Mucosa of descending colon (tissue), 3 donors: ENCODE data around the gene SMIM29. TPM values are rescaled to one million over a fixed set of nuclear protein-coding genes. Genes with fewer than 3 reads are reported as not detected.
A peak's percentile ranks its signal among the peaks of the same experiment; 100 is the strongest.

ENCODE experiments used
- ATAC-seq: fragments of 200-7000 bp; cut with Tn5 transposase; one replicate; pipeline ENCODE4 v1.9.1; 2020; ENCODE audit warnings: mild to moderate bottlenecking, moderate library complexity
- DNase-seq, 3 donors: peaks; one replicate each; pipeline ENCODE4 v3.0.0-alpha.2; 2020
- H3K36me3 ChIP-seq: fragments of 200-600 bp; one replicate; pipeline ENCODE4 v1.8.0; 2021; ENCODE audit warnings: low read depth, mild to moderate bottlenecking
- H3K4me1 ChIP-seq: fragments of 200-600 bp; one replicate; pipeline ENCODE4 v1.8.0; 2021; ENCODE audit warnings: low read depth, mild to moderate bottlenecking
- H3K4me3 ChIP-seq: fragments of 200-600 bp; one replicate; pipeline ENCODE4 v1.8.0; 2021; ENCODE audit warnings: mild to moderate bottlenecking
- H3K9me3 ChIP-seq: fragments of 200-600 bp; one replicate; pipeline ENCODE4 v1.8.0; 2021; ENCODE audit warnings: mild to moderate bottlenecking
- intact Hi-C, 2 donors: fragments of 100-400 bp; cut with DNase I in 1 of 2; cut with micrococcal nuclease in 1 of 2; formaldehyde crosslinking; loops; one replicate each; pipeline versions ENCODE4 v1.11.0 to v1.11.1; 2022; cut with DNase I, micrococcal nuclease
- long read RNA-seq, 2 donors: library from polyadenylated mRNA; unstranded; transcript quantifications; one replicate each; pipeline ENCODE4 v2.0.0, GENCODE V29; 2019 to 2021
- total RNA-seq, 3 donors: library from RNA; stranded (reverse); fragmentation: NEBNext Ultra II Directional in 2 of 3; extraction: Animal tissue kit (Norgen Biotek cat#: 25700) in 2 of 3; gene quantifications; one replicate each; pipeline versions ENCODE4 v1.2.1 to v1.2.4, GENCODE V29; 2021 to 2023
- TF ChIP-seq, protein P1 (sequence below): fragments of 200-600 bp; IDR thresholded peaks from one replicate; pipeline ENCODE4 v1.8.0; 2022; ENCODE audit warnings: antibody characterized with exemption, mild to moderate bottlenecking
- donor health status: DM: no; HTN: no; CAD: no; lungs with moderate emphysema.
- donor health status: DM: no; HTN: no; CAD: no.
- donor health status: DM: no; HTN: yes; CAD: no.

Gene SMIM29
- total RNA-seq: 10 to 100 TPM in 2 of 3 donors, 1 to 10 TPM in 1; 6.5 to 15.1 (median 11.2) TPM
- long read RNA-seq, donor 1, transcript SMIM29-208 (5 exons, 1,186 nt): minor isoform, 5 of 23 reads
- long read RNA-seq, donor 1, transcript SMIM29-205 (5 exons, 1,297 nt): major isoform, 14 of 23 reads
- long read RNA-seq, donor 1, partial matches to known transcripts: 1 of 23 reads
- long read RNA-seq, donor 1, other reads (novel, unspliced or antisense): 0 of 23 reads
- long read RNA-seq, donor 2, partial matches to known transcripts: 4 of 8 reads
- long read RNA-seq, donor 2, other reads (novel, unspliced or antisense): 0 of 8 reads

DNA sequence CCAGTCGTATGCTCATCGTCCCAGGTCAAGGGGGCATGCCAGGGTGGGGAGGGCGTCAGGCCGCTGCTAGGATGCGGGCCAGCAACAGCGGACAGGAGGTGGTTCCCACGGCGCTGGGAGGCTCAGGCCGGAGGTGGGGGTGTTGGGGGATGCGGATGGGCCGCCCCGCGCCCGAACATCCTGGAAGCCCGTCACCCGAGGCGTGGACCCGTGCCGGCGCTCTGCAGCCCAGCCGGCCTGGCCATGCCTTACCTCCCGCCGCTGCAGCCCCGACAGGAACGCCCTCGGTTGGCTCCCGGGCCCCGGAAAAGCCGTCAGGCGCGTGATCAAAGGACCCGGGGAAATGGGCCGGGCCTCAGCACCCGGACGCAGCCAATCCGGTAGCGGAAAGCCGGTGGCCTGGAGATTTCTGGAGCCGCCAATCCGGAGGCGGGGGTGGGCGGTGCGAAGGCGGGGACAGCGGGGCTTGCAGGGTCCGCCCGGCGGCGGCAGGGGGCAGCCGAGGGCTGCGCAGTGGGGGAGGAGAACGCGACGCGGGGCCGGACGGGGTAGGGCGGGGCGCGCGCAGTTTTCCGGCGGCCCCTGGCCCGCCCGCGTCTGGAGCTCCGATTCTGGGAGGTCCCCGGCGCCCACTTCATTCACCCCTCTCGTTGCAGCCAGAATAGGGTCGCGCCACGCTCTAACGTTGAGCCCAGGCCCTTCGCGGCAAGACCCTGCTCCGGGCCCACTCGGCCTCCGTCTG lies at the start of gene SMIM29:
SMIM29 (minus strand) TSS at position 280 of the 742 bp plus-strand sequence. CDS start 1,215 bp downstream, outside the sequence.
- Histone ChIP-seq H3K9me3 (no peaks in the 10 kb centered on the region), H3K36me3 (no peaks in the 10 kb centered on the region), H3K4me3 (peak within 1 kb of the TSS; percentile 35), H3K4me1 (peaks cover 12% of the 10 kb centered on the region)
- intact Hi-C loops: loop anchor here (10.0 kb wide), 1 partner anchor 166 kb away; no protein-coding TSS in a partner anchor
- ATAC-seq (peak; percentile 95), DNase-seq (peak; percentile 97 to 99 (median 98))
- TF ChIP-seq, protein P1, sequence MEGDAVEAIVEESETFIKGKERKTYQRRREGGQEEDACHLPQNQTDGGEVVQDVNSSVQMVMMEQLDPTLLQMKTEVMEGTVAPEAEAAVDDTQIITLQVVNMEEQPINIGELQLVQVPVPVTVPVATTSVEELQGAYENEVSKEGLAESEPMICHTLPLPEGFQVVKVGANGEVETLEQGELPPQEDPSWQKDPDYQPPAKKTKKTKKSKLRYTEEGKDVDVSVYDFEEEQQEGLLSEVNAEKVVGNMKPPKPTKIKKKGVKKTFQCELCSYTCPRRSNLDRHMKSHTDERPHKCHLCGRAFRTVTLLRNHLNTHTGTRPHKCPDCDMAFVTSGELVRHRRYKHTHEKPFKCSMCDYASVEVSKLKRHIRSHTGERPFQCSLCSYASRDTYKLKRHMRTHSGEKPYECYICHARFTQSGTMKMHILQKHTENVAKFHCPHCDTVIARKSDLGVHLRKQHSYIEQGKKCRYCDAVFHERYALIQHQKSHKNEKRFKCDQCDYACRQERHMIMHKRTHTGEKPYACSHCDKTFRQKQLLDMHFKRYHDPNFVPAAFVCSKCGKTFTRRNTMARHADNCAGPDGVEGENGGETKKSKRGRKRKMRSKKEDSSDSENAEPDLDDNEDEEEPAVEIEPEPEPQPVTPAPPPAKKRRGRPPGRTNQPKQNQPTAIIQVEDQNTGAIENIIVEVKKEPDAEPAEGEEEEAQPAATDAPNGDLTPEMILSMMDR: peak; percentile 94

DNA sequence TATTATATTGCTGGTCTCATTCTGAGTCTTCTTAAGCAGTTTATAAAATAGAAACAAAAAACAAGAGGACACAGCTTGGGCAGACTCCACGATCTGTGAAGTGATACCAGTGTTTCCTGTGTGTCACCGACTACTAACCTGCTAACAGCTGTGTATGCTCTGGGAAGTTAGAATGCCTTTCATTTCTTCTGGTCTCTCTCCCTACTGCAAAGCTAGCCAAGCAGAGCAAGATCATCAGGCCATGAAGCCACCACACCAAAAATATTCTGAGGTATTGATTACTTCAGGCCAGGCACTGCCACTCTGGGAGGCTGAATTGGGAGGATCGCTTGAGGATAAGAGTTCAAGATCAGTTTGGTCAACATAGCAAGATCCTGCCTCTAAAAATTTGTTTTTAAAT lies 46.9 kb upstream of the SMIM29 start:
- no peaks in the 10 kb centered on the region for H3K9me3 ChIP-seq
- peaks cover 7% of the 10 kb centered on the region for H3K4me1 ChIP-seq
- TF ChIP-seq, protein P1: no peak
- intact Hi-C loops: no loop called here
- ATAC-seq (peak; percentile 45), DNase-seq (no peak)
- H3K4me3 ChIP-seq: no peak overlapping the region
- H3K36me3 ChIP-seq: no peaks in the 10 kb centered on the region

DNA sequence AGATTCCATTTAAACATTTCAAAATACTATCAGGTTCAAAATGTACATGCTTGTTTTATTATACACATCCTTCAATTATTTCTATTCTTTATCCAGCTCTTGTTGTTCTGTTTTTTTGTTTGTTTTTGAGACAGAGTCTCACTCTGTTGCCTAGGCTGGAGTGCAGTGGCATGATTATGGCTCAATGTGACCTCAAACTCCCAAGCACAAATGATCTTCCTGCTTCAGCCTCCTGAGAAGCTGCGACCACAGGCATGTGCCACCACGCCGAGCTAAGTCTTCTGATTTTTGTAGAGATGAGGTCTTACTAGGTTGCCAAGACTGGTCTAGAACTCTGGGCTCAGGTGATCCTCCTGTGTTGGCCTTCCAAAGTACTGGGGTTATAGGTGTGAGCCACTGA lies 44.1 kb upstream of the SMIM29 start:
- Histone ChIP-seq H3K36me3 (no peaks in the 10 kb centered on the region), H3K9me3 (no peaks in the 10 kb centered on the region), H3K4me1 (peaks cover 7% of the 10 kb centered on the region), H3K4me3 (no peak overlapping the region)
- ATAC-seq (no peak), DNase-seq (no peak)
- intact Hi-C loops: no loop called here
- TF ChIP-seq, protein P1: no peak

DNA sequence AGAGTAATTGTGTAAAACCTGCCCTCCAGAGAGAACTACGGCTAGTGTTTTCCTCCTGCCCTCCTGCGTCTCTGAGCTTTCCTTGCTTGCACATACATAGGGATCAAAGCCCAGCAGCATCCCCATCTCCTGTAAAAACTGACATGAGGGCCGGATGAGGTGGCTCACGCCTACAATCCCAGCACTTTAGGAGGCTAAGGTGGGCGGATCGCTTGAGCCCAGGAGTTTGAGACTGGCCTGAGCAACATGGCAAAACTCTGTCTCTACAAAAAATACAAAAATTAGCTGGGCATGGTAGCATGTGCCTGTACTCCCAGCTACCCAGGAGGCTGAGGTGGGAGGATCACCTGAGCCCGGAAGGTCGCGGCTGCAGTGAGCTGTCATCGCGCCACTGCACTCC lies 40.3 kb upstream of the SMIM29 start:
- ATAC-seq: no peak
- TF ChIP-seq, protein P1: no peak
- intact Hi-C loops: no loop called here
- Histone ChIP-seq H3K4me3 (no peak overlapping the region), H3K9me3 (no peaks in the 10 kb centered on the region), H3K36me3 (no peaks in the 10 kb centered on the region), H3K4me1 (no peaks in the 10 kb centered on the region)
- DNase-seq: no peak

DNA sequence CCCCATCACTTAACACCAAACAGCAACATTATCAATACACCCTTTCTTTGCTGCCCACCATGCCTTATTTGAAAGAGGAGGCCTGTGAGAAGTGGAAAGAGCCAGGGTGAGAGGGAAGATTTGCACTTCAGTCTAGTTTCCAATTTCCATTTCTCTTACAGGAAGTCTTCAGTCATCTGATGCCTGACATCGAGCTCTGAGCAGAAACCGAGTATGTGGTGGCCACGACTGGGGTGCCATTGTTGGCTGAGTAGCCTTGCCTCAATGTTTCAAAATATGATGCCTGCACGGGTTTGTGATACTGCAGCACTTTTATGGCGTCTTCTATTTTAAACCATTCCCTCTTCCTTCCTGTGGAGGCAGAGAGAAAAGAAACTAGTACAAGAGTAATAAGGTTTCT lies 39.8 kb upstream of the SMIM29 start:
- H3K9me3 ChIP-seq: no peaks in the 10 kb centered on the region
- no peaks in the 10 kb centered on the region for H3K4me1 ChIP-seq
- H3K36me3 ChIP-seq: no peaks in the 10 kb centered on the region
- TF ChIP-seq, protein P1: no peak
- ATAC-seq: no peak
- no peak overlapping the region for H3K4me3 ChIP-seq
- no peak for DNase-seq
- intact Hi-C loops: no loop called here
